K562 (cell line): ENCODE data around the gene SUPT7L. TPM values are rescaled to one million over a fixed set of nuclear protein-coding genes. Genes with fewer than 3 reads are reported as not detected.

Experiments
- ADNP ChIP-seq: fragments of 200-800 bp; sonication (Bioruptor generic); IDR thresholded peaks from 2 replicates; pipeline ENCODE4 v1.6.1; 2016; ENCODE audit warnings: missing genetic modification characterization, missing compliant biosample characterization
- ATF2 ChIP-seq: sonication (generic); formaldehyde crosslinking; IDR thresholded peaks from 2 replicates; pipeline ENCODE4 v1.8.1; 2022; ENCODE audit warnings: missing genetic modification reagents
- BCL6 ChIP-seq: fragments of 250-450 bp; sonication (Bioruptor Pico); IDR thresholded peaks from 2 replicates; pipeline ENCODE4 v1.4.0; 2020
- CEBPB ChIP-seq: fragments of 450-650 bp; IDR thresholded peaks from 2 replicates; pipeline ENCODE4 v1.6.1; 2016; ENCODE audit warnings: missing genetic modification characterization, missing compliant biosample characterization
- CREB1 ChIP-seq, 2 experiments: sonication (generic) in 1 of 2; formaldehyde crosslinking in 1 of 2; IDR thresholded peaks; 2 replicates each; pipeline versions ENCODE4 v1.6.1 to v1.8.0; 2012 to 2022; ENCODE audit warnings: inconsistent platforms in 1 of 2, mild to moderate bottlenecking in 1 of 2, missing genetic modification reagents in 1 of 2, moderate library complexity in 1 of 2
- EHMT2 ChIP-seq: fragments of 450-650 bp; IDR thresholded peaks from 2 replicates; pipeline ENCODE4 v1.6.1; 2018; ENCODE audit warnings: antibody characterized with exemption
- ETV1 ChIP-seq: fragments of 450-650 bp; conservative IDR thresholded peaks from 2 replicates; pipeline ENCODE4 v1.6.1; 2016; ENCODE audit warnings: missing genetic modification characterization, control low read depth, low read depth, missing compliant biosample characterization
- FOXK2 ChIP-seq, 2 experiments: fragments of 450-650 bp; IDR thresholded peaks in 1 of 2; conservative IDR thresholded peaks in 1 of 2; 2 replicates each; pipeline ENCODE4 v1.6.1; 2016; ENCODE audit warnings: low read depth in 2 of 2, mild to moderate bottlenecking in 1 of 2
- GABPB1 ChIP-seq: sonication (generic); formaldehyde crosslinking; IDR thresholded peaks from 2 replicates; pipeline ENCODE4 v1.8.0; 2022; ENCODE audit warnings: mild to moderate bottlenecking, missing genetic modification reagents
- HOXB6 ChIP-seq: fragments of 250-450 bp; sonication (Bioruptor Pico); IDR thresholded peaks from 2 replicates; pipeline ENCODE4 v1.5.1; 2022; ENCODE audit warnings: mild to moderate bottlenecking, borderline replicate concordance
- IFI16 ChIP-seq: fragments of 250-450 bp; sonication (Bioruptor Pico); IDR thresholded peaks from 2 replicates; pipeline ENCODE4 v2.1.2; 2022; ENCODE audit warnings: mild to moderate bottlenecking, inconsistent platforms
- KLF10 ChIP-seq: fragments of 250-450 bp; sonication (Bioruptor Pico); IDR thresholded peaks from 2 replicates; pipeline ENCODE4 v1.6.1; 2021; ENCODE audit warnings: matching md5 sums
- MCM2 ChIP-seq: fragments of 450-650 bp; IDR thresholded peaks from 2 replicates; pipeline ENCODE4 v1.6.1; 2017; ENCODE audit warnings: low read depth, mild to moderate bottlenecking
- NCOA1 ChIP-seq: fragments of 450-650 bp; IDR thresholded peaks from 2 replicates; pipeline ENCODE4 v1.6.1; 2016; ENCODE audit warnings: low read depth
- NCOA6 ChIP-seq: fragments of 450-650 bp; IDR thresholded peaks from 2 replicates; pipeline ENCODE4 v1.6.1; 2017; ENCODE audit warnings: mild to moderate bottlenecking
- PHB ChIP-seq: fragments of 250-450 bp; sonication (Bioruptor Pico); IDR thresholded peaks from 2 replicates; pipeline ENCODE4 v1.5.0; 2021
- PHB2 ChIP-seq: fragments of 450-650 bp; IDR thresholded peaks from 2 replicates; pipeline ENCODE4 v1.6.1; 2017; ENCODE audit warnings: low read depth
- PTBP1 ChIP-seq: fragments of 200-400 bp; formaldehyde crosslinking; IDR thresholded peaks from 2 replicates; pipeline ENCODE4 v1.6.1; 2017; ENCODE audit warnings: low read depth, low read length
- SIN3B ChIP-seq: fragments of 450-650 bp; IDR thresholded peaks from 2 replicates; pipeline ENCODE4 v1.6.1; 2017; ENCODE audit warnings: low read depth, mild to moderate bottlenecking, moderate library complexity
- TARDBP ChIP-seq: fragments of 450-650 bp; IDR thresholded peaks from 2 replicates; pipeline ENCODE4 v1.6.1; 2016
- TCF3 ChIP-seq: sonication (generic); formaldehyde crosslinking; IDR thresholded peaks from 2 replicates; pipeline ENCODE4 v1.4.0; 2020; ENCODE audit warnings: mild to moderate bottlenecking, missing genetic modification reagents
- YY1 ChIP-seq, 3 experiments: IDR thresholded peaks; 2 replicates each; pipeline ENCODE4 v1.6.1; 2011; ENCODE audit warnings: low read length in 2 of 3, mild to moderate bottlenecking in 2 of 3, moderate library complexity in 2 of 3, borderline replicate concordance in 1 of 3, control low read depth in 1 of 3, low read depth in 1 of 3; ENCODE audit not compliant: insufficient read depth in 3 of 3, insufficient replicate concordance in 2 of 3, control insufficient read depth in 1 of 3, insufficient read length in 1 of 3; ENCODE audit errors: extremely low read depth in 1 of 3
- ZBTB1 ChIP-seq: sonication (generic); formaldehyde crosslinking; IDR thresholded peaks from 2 replicates; pipeline ENCODE4 v1.8.1; 2023; ENCODE audit warnings: missing genetic modification reagents, low read depth, mild to moderate bottlenecking, borderline replicate concordance
- ZNF395 ChIP-seq: fragments of 200-800 bp; sonication (Bioruptor generic); IDR thresholded peaks from 2 replicates; pipeline ENCODE4 v1.6.1; 2017; ENCODE audit warnings: missing genetic modification characterization, missing compliant biosample characterization
- ZNF717 ChIP-seq: fragments of 250-450 bp; sonication (Bioruptor Pico); IDR thresholded peaks from 2 replicates; pipeline ENCODE4 v1.5.0; 2021
- ZNF766 ChIP-seq: fragments of 200-800 bp; sonication (Bioruptor generic); conservative IDR thresholded peaks from 2 replicates; pipeline ENCODE4 v1.6.1; 2016; ENCODE audit warnings: missing genetic modification characterization, missing compliant biosample characterization
- polyA plus RNA-seq, 8 experiments: library from polyadenylated mRNA; depleted of rRNA in 4 of 8; stranded (reverse) in 5 of 8; unstranded in 3 of 8; fragments of >200 nt; fragmentation: Nextera tagmentation in 2 of 8; fragmentation: Illumina TruSeq in 1 of 8; extraction: Ambion mirVana in 2 of 8; extraction: Trizol in 1 of 8; gene quantifications; 2 replicates each; pipeline versions ENCODE4 v1.2.1 to v1.2.3, GENCODE V29; 2011 to 2014; ENCODE audit warnings: inconsistent platforms in 1 of 8, missing spikeins in 1 of 8
- total RNA-seq, 7 experiments: library from RNA; depleted of rRNA in 6 of 7; stranded (reverse); fragments of >200 nt in 6 of 7; fragmentation: Illumina TruSeq in 2 of 7; extraction: Trizol in 2 of 7; gene quantifications; 2 replicates each; pipeline versions ENCODE4 v1.2.1 to v1.2.3, GENCODE V29; 2011 to 2021; ENCODE audit warnings: low replicate concordance in 1 of 7

Gene SUPT7L
- total and polyA plus RNA-seq, 9 of the 15 experiments (the other 6 are each of a cell fraction or from before 2014, with no cell fraction given): 22.0 to 72.8 (median 40.2) TPM

GRCh38 chr2:27663285-27664153, at the start of gene SUPT7L, which contains the start of gene SLC4A1AP (continued):
- TF ChIP-seq YY1 (IDR thresholded peaks at IDR 0.05; ENCODE audit: borderline replicate concordance in 1 of 3, control insufficient read depth in 1 of 3, extremely low read depth in 1 of 3, insufficient read depth in 3 of 3, insufficient read length in 1 of 3, insufficient replicate concordance in 2 of 3, low read depth in 1 of 3, low read length in 2 of 3) (peak; percentile 64 to 94 (median 88)), PHB (CRISPR knock-in tag) (0 out of 2 replicates have a peak, but pooled peaks have one; percentile 51), ATF2 (CRISPR knock-in tag) (no peak), TCF3 (CRISPR knock-in tag) (no peak), IFI16 (no peak), EHMT2 (peak; percentile 84), TARDBP (peak; percentile 86), ZBTB1 (CRISPR knock-in tag) (peak; percentile 33; the same call in 1 of the 2 replicates), FOXK2 (conservative IDR thresholded peaks at IDR 0.05 in 1 of 2, IDR thresholded peaks at IDR 0.05 in 1 of 2; ENCODE audit: low read depth in 2 of 2) (peak; percentile 93 to 96), BCL6 (no peak), ZNF717 (CRISPR knock-in tag) (peak; percentile 68; the same call in 1 of the 2 replicates), ZNF766 (CRISPR knock-in tag) (peak; percentile 64; the same call in 1 of the 2 replicates), ZNF395 (CRISPR knock-in tag) (peak; percentile 74; the same call in 1 of the 2 replicates), ETV1 (peak; percentile 63), NCOA6 (0 out of 2 replicates have a peak, but pooled peaks have one; percentile 23), KLF10 (CRISPR knock-in tag) (0 out of 2 replicates have a peak, but pooled peaks have one; percentile 69), HOXB6 (CRISPR knock-in tag) (no peak), GABPB1 (CRISPR knock-in tag) (peak; percentile 98), SIN3B (peak; percentile 99), NCOA1 (peak; percentile 100), CREB1 (IDR thresholded peaks at IDR 0.05) (peak; percentile 49; the same call in 1 of the 2 replicates), CREB1 (CRISPR knock-in tag; IDR thresholded peaks at IDR 0.05) (peak; percentile 82), PHB2 (no peak), CEBPB (tag) (peak; percentile 50), MCM2 (no peak), PTBP1 (no peak), ADNP (tag) (no peak)
